Activated CD4-positive, alpha-beta T cell treated with anti-CD3 and anti-CD28 coated beads for 24 hours (primary cell): ENCODE data around the gene ZNF621.

Experiments used
- DNase-seq, 2 donors: peaks; one replicate each; pipeline ENCODE4 v3.0.0-alpha.2; 2020; ENCODE audit warnings: low read depth in 2 of 2

ZNF621 gene

GRCh38 chr3:40524568-40525285 lies at the start of gene ZNF621:
TSS of gene ZNF621 (plus strand) at chr3:40524960. CDS start at chr3:40525841, 881 bp downstream.
- peak; percentile 65 to 69 for DNase-seq

DNA sequence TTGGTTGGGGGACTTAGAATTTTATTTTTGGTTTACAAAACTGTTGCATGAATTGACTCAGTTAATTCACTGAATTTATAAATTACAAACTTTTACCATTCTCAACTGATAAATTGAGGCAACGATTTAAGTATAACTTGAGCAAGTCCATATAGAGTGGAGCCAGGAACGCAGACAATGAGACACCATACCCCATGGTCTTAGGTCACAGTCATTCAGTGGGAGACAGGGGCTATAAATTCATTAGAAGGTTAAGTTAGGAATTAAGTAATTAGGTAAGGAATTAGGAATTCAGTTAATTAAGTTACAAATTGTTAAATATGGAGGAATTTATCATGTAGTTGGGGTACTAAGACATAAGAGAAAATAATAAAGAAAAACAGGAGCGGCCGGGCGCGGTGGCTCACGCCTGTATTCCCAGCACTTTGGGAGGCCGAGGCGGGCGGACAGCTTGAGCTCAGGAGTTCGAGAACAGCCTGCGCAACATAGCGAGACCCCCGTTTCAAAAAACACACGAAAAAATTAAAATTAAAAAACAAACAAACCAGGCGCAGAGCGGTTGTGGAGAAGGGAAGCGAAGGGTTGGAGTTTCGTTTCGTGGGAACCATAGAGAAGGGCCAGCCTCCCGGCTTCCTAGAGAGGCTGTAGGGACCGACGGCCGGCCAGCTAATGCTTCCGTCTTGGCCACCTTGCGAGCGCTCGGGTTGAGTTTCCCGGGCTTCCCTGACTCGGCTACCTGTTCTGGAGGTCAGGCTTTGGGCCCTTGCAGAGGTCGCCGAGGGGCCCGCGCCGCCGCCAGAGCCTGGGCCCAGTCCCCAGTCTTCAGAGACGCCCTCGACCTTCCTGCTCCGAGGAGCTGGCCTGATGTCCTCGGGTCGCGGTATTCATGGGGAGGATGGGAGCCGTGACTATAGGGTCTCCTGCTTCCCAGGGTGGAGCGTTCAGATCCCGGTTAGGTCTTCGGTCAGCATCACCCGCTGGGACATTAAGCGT lies 48.0 kb upstream of the ZNF621 start, which contains the start of gene ZNF619:
ZNF619 (plus strand) TSS at position 645 of the 993 bp plus-strand sequence. CDS start 858 bp downstream, outside the sequence.
- peak in 1 of 2 donors; percentile 32 for DNase-seq

DNA sequence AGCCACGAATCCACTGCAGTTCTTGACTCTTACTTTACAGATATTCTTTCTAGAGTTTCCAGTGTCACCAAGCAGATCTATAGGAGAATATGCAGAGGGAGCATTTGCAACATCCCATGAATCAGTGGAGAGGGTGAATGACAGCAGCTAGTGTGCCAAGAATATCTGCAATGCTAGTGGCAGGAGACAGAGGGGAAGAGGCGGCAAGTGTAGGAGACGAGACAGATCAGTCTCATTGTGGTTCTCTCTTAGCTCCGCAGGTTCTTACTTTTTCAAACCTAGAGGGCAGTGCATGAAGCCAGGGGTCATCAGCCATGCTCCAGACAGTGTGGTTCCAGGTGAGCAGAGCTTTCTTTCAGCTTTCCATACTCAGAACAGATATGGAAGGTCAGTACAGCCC lies 47.1 kb upstream of the ZNF621 start:
- DNase-seq = no peak

DNA sequence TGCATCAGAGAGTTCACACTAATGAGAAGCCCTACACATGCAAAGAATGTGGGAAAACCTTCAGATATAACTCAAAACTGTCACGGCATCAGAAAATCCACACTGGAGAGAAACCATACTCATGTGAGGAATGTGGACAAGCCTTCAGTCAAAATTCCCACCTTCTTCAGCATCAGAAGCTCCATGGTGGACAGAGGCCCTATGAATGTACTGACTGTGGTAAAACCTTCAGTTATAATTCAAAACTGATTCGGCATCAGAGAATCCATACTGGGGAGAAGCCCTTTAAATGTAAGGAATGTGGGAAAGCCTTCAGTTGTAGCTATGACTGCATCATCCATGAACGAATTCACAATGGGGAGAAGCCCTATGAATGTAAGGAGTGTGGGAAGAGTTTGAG lies 37.6 kb upstream of the ZNF621 start:
- no peak for DNase-seq

DNA sequence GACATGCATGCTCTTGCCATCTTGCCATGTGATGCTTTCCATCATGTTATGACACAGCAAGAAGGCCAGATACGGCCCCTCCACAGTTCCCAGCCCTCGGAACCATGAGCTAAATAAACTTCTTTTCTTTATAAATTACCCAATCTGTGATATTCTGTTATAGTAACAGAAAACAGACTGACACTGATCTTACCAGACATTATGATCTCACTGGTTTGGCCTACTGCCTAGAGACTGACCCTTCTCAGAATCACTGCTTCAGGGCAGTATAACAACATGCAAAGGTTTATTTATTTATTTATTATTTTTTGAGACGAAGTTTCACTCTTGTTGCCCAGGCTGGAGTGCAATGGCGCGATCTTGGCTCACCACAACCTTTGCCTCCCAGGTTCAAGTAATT lies 33.8 kb upstream of the ZNF621 start:
- DNase-seq = no peak

DNA sequence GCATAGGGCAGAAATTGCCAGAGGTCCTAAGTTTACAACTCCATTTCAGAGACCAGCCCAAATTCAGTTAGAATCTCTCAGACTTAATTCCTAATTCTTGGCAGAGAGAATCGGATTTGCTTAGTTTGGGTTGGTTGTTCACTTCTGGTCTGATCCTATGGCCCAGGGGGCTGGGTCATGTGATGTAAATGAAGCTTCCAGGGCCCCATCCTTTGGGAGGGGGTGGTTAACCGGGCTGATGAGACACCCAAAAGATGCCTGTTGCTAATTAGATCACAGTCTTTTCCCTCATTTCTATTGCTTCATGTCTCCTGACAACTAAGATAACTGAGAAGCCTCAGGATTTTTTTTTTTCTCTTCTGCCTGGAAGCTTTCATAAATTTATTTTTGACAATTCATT lies 30.1 kb upstream of the ZNF621 start:
- no peak for DNase-seq

- no peak for DNase-seq
Observed at GRCh38 chr3:40497288-40497687, 27.5 kb upstream of the ZNF621 start.

GRCh38 chr3:40499952-40500351 lies 24.8 kb upstream of the ZNF621 start:
- no peak for DNase-seq

DNA sequence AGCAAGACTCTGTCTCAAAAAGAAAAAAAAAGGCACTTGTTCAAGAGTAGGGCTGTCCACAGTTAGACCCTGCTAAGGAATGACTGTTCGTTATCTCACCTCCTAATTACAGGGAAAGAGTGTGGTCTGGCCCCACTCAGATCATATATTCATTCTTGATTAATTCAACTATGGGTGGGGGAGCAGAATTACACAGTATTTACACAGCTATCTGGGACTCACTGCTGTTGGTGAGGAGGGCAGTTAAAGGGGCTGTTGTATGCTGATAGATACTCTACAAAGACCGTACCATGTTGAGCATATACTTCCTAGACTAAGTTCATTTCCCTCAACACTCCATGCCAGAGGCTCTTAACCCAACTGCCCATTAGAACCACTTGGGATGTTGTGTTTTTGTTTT lies 22.7 kb upstream of the ZNF621 start:
- no peak for DNase-seq

- no peak for DNase-seq
Observed at GRCh38 chr3:40504636-40505430, 19.9 kb upstream of the ZNF621 start.

GRCh38 chr3:40505599-40506462 lies 18.9 kb upstream of the ZNF621 start, which contains the start of gene ZNF620:
TSS of gene ZNF620 (plus strand) at chr3:40506039. CDS start at chr3:40506353, 314 bp downstream.
- DNase-seq = peak; percentile 39 to 43

- no peak for DNase-seq
Observed at GRCh38 chr3:40511031-40511718, 13.6 kb upstream of the ZNF621 start.

- no peak for DNase-seq
Observed at GRCh38 chr3:40516201-40516600, 8.6 kb upstream of the ZNF621 start.

DNA sequence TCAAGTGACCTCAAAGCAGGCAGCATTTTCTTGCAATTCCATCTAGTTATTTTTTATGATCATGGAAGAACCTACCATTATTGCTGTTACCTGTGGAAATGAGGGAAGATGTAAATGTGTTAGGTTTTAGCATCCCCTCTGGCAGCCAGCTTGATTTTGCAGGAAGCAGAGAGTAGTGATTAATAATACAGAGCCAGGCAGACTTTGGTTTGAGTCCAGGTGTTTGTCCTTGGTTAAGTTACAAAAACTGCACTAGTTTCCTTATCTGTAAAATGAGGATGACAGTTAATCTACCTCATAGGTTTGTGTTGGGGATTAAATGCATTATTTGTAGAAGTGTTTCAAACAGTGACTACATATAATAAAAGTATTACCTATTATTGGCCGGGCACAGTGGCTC lies 6.7 kb upstream of the ZNF621 start:
- DNase-seq = no peak

- no peak for DNase-seq
Observed at GRCh38 chr3:40518848-40519247, 5.9 kb upstream of the ZNF621 start.

GRCh38 chr3:40521254-40521653 lies 3.5 kb upstream of the ZNF621 start:
- DNase-seq = no peak

GRCh38 chr3:40523781-40524180 lies 979 bp upstream of the ZNF621 start:
- DNase-seq = no peak

DNA sequence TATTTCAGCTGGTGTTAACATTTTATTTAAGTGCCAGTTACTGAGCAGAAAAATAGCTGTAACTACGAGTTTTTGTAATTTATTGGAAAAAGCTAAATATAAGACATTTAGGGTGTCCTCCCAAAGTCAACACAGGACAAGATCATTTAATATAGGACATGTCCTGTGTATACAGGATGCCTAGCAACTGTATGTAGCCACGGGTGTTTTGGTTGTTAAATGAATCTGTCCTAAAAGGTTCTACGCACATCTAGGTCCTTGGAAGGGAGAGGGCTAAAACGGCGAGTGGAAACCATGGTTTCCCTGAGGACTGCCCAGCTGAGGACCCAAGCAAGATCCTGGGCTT lies 565 bp upstream of the ZNF621 start:
- DNase-seq = no peak

- DNase-seq = no peak
Observed at GRCh38 chr3:40528426-40528825, 3.7 kb downstream of the ZNF621 start.

DNA sequence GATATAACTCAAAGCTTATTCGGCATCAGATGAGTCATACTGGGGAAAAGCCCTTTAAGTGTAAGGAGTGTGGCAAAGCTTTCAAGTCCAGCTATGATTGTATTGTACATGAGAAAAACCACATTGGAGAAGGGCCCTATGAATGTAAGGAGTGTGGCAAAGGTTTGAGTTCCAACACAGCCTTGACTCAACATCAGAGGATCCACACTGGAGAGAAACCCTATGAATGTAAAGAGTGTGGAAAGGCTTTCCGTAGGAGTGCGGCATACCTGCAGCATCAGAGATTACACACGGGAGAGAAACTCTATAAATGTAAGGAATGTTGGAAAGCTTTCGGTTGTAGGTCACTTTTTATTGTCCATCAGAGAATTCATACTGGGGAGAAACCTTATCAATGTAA lies 7.5 kb downstream of the ZNF621 start:
- DNase-seq = no peak
